Erythroblast (primary cell): Measurements from ENCODE around the gene SLCO2A1.

Experiments used
- DNase-seq, 2 experiments: peaks; one replicate each; lab custom pipeline; 2025; lab: John Stamatoyannopoulos, UW
- GATA1 ChIP-seq: IDR thresholded peaks from 2 replicates; pipeline ENCODE4 v1.6.1; 2011; ENCODE audit warnings: low read depth, mild to moderate bottlenecking, control low read depth, low read length, moderate library complexity
- POLR2A ChIP-seq: IDR thresholded peaks from 2 replicates; pipeline ENCODE4 v1.6.1; 2011; ENCODE audit warnings: mild to moderate bottlenecking, low read length

The SLCO2A1 gene

DNA sequence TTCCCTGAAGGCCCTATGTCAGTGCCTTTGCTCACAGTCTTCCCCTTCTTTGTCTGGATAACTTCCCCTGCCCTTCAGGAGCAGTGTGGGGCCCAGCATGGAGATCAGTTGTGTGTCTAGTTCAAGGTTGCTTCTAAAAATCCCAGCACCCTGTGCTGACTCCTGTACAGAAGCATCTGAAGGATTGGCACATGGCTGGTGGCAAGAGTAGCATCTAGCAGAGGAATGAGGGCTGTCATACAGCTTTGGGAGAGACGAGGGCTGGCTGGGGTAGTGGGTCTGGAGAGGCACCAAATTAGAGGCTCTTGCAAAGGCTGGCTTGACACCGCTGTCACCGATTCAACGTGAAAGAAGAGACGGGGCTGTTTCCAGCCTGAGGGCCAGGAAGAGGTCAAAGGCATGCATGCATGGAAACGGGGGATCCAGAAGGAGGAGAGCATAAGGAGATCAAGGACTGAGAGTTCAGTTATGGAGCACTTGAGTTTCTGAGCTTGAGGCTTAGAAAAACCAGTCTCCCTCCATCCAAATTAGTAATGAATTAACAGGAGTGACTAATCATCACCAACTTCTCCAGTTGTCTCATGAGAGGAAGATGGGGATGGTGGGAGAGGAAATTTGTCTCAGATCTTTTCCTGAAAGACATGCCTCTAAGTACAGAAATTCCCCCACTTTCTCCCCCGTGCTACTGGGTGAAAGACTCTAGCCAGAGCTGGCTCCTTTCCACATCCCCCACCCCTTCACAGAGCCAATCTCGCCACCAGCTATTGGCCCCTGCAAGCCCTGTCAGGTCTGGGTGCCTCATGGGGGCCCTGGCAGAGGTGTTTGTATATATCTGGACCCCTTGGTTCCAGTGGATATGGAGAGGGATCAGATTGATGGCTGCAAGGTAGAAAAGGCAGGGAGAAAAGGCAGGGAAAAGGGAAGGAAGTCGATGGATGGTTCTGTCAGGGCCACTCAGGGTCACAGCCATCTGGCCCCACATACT lies 45.9 kb downstream of the SLCO2A1 start:
- TF ChIP-seq GATA1, result no peak

DNA sequence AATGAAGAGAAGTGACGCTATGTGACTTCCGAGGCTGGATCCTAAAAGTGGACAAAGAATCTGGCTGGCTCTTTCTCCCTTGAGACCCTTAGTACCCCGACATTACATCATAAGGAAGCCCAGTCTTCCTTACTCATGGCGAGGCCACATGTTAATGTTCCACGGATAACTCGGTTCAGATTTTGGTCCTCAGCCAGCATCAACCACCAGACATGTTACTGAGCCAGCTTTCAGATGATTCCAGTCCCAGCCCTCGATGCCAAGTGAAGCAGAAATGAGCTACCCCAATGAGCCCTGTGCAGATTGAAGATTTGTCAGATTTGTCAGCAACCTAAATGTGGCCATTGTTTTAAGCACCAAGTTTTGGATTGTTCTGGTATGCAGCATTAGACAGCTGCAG lies 46.6 kb downstream of the SLCO2A1 start:
- no peak for DNase-seq
- no peak for TF ChIP-seq POLR2A
- no peak for TF ChIP-seq GATA1

More for the DNA sequence above, 45.9 kb downstream of the SLCO2A1 start:
- no peak for DNase-seq

- no peak for TF ChIP-seq GATA1
- TF ChIP-seq POLR2A, result no peak
- no peak for DNase-seq
Observed at GRCh38 chr3:133980550-133980949, 49.2 kb downstream of the SLCO2A1 start.

DNA sequence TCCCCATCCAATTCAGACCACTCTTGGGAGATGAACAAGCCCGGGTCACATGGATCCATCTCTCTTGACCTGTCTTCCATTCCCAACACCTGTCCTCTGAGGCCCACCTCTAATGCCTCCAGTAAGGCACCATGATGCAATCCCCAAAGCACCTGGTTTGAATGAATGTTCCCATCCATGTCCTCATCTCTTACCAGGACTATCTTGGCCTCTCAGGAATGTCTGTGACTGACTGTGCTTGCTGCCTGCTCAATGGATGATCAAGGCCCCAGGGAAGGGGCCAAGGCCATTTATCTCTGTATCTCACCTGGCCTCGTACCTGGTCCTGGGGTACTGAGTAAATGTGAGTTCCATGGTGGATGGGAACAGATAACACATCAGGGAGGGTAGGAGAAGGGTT lies 49.7 kb downstream of the SLCO2A1 start:
- TF ChIP-seq POLR2A (no peak), GATA1 (no peak)
- DNase-seq, result no peak

DNA sequence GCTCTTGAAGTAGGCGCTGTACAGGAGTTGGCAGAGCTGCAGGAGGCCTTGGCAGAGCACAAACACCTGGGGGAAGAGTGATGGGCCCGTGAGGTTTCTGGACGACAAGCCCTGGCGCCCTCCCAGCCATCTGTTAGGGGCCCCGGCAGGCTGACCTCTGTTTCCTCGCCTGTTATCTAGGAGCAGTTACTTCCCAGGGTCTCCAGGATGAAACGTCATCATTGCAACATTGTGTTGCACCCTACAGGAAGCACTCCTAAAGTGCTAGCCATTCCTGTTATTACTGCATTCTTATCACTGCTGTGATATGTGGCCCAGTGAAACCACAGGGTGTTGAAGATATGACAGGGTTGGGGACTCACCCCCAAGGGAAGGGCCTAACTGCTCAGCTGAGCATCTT lies 50.2 kb downstream of the SLCO2A1 start:
- DNase-seq, result no peak
- TF ChIP-seq GATA1 (no peak), POLR2A (no peak)

- TF ChIP-seq GATA1, result no peak
- DNase-seq, result no peak
Observed at GRCh38 chr3:133977568-133977967, 52.2 kb downstream of the SLCO2A1 start.

DNA sequence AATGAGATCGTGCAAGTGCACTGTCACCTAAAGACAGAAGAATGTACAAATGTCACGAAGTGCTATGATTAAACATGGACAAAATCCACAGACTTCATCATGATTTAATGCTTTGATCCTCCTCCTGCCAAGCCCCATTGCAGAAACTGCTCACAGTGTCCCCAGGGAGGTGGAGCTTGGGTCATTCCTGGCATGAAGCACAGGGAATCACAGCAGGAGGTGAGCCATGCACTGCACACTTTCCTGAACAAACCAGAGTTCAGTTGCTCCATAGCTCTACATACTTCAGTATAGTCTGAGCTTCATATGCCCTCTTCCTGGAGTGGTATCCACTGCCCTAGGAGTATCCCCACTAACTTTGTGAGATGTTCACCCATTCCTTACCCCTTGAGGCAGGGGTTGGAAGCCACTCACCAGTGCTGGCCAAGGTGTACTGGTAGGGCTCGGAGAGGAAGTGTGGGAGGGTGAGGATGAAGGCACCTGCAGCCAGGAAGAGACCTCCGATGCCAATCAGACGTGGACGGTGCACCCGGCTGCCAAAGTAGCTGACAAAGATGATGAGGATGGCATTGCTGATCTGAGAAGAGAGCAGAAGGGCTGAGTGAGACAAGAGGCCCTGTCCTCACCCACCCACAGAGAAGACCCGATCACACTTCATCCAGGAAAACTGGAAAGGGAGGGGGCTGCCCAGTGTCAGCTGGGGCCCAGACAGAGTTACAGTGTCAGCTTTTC lies 56.3 kb downstream of the SLCO2A1 start:
- DNase-seq, result no peak
- no peak for TF ChIP-seq POLR2A
- no peak for TF ChIP-seq GATA1

GRCh38 chr3:133972156-133972555 lies 57.6 kb downstream of the SLCO2A1 start:
- TF ChIP-seq GATA1 (no peak), POLR2A (no peak)
- DNase-seq, result no peak

GRCh38 chr3:133970916-133971315 lies 58.8 kb downstream of the SLCO2A1 start:
- TF ChIP-seq GATA1, result no peak
- TF ChIP-seq POLR2A, result no peak
- DNase-seq, result no peak

DNA sequence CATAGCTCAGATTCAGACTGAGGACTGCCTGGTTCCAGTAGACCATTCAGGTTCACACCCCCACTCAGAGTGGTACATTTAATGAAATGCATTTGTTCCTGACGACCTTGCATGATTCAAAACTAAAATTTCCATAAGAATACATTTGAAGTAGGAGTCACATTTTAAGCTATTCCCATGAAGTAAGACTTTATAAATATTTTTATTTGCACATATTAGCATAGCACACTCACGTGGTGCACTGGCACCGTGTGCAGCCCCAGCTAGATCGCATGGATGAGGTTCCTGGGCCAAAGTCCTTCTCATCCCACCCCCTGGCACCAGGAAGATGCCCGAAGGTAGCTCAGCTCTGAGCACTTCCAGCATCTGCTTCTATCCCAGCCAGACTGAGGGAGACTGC lies 59.4 kb downstream of the SLCO2A1 start:
- DNase-seq, result no peak
- TF ChIP-seq POLR2A, result no peak
- no peak for TF ChIP-seq GATA1

DNA sequence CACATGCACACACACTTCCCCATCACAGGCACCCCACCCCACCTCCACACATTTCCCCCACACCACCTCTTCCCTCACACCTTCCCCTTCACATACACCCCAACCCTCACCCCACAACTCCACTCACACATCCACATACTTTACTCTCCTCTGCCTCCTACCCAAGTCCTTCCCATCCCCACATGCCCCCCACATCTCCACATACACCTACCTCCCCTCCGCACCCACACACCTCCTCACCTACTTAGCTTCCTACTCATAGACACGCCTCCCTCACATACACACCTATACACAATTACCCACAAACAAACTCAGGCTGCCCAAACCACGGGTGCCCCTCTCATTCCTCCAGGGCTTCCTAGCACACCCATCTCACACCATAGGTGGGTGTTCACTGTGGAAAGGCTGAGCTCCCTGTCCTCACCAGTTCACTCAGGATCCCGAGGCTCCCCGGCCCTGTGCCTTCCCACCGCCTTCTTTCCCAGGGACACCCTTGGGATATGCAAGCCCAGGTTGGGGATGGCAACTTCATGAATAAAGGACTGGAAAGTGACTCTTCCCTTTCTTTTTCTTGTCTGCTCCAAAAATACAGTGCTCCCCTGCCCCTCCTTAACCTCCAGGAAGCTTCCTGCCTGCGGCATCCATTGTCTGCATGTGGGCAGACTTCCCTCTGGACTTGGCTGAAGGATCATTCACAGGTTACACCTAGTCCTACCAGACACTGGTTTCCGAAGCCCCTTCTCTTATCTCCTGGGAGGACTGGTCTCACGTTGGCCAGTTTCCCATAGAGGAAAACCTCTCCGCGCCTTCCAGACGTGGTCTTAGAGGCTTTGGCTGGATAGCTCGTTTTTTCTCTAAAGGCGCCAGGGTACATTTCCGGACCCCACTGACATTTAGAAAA lies 61.5 kb downstream of the SLCO2A1 start:
- no peak for DNase-seq
- TF ChIP-seq GATA1 (no peak), POLR2A (no peak)

DNA sequence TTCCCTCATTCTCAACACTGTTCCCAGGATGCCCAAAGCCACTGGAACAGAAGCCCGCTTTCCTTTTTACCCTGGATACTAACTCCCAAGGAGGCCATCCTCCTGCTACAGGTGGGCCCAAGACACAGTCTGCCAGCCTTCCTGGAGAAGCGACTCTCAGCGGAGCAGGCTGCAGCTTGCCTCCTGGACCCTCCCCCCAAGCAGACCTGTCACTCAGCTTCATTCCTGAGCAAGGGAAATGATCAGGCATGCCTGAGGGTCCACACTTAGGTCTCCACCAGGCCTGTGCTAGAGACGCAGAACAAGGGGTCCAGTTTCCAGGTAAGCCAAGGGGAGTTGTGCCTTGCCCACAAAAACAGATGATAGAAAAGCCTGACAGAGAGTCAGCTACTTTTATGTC lies 62.8 kb downstream of the SLCO2A1 start:
- DNase-seq, result no peak
- TF ChIP-seq GATA1 (no peak), POLR2A (no peak)

- TF ChIP-seq GATA1 (no peak), POLR2A (no peak)
- no peak for DNase-seq
Observed at GRCh38 chr3:133965906-133966305, 63.8 kb downstream of the SLCO2A1 start.
